DOHH2 (cell line): ENCODE results near the gene USP9X.

ENCODE experiments used
- H3F3A ChIP-seq: fragments of 200-600 bp; sonication (generic), shearing (Covaris generic); 2 replicates; pipeline ENCODE4 v1.6.0; 2016; ENCODE audit warnings: antibody characterized with exemption, mild to moderate bottlenecking; ENCODE audit not compliant: control insufficient read depth, insufficient read depth
- H3K27ac ChIP-seq: fragments of 200-600 bp; sonication (generic); 2 replicates; pipeline ENCODE4 v1.5.1; 2014; ENCODE audit warnings: low read depth, mild to moderate bottlenecking, low read length, moderate library complexity
- H3K27me3 ChIP-seq: fragments of 200-600 bp; sonication (generic); 2 replicates; pipeline ENCODE4 v1.6.1; 2014; ENCODE audit warnings: mild to moderate bottlenecking, low read length, mixed read lengths; ENCODE audit not compliant: control insufficient read depth
- H3K36me3 ChIP-seq: fragments of 200-600 bp; sonication (generic); 2 replicates; pipeline ENCODE4 v1.6.1; 2014; ENCODE audit warnings: mild to moderate bottlenecking, low read length, moderate library complexity, mixed read lengths; ENCODE audit not compliant: control insufficient read depth
- H3K4me1 ChIP-seq: fragments of 200-600 bp; sonication (generic); 2 replicates; pipeline ENCODE4 v1.6.1; 2014; ENCODE audit warnings: mild to moderate bottlenecking, low read length, mixed read lengths; ENCODE audit not compliant: control insufficient read depth
- H3K4me2 ChIP-seq: fragments of 200-600 bp; sonication (generic); 2 replicates; pipeline ENCODE4 v1.6.0; 2014; ENCODE audit warnings: mild to moderate bottlenecking, low read length, moderate library complexity
- H3K4me3 ChIP-seq: fragments of 200-600 bp; sonication (generic); 2 replicates; pipeline ENCODE4 v1.5.1; 2014; ENCODE audit warnings: mild to moderate bottlenecking, low read length, mixed read lengths
- H3K79me2 ChIP-seq: fragments of 200-600 bp; sonication (generic); 2 replicates; pipeline ENCODE4 v1.6.1; 2014; ENCODE audit warnings: mild to moderate bottlenecking, low read length, mixed read lengths; ENCODE audit not compliant: control insufficient read depth
- H3K9me2 ChIP-seq: fragments of 200-600 bp; sonication (generic); replicated peaks from 2 replicates; pipeline ENCODE4 v1.6.1; 2014; ENCODE audit warnings: mild to moderate bottlenecking, low read length, mixed read lengths; ENCODE audit not compliant: control insufficient read depth
- H3K9me3 ChIP-seq: fragments of 200-600 bp; sonication (generic); 2 replicates; pipeline ENCODE4 v1.6.1; 2014; ENCODE audit warnings: antibody characterized with exemption, low read length, mixed read lengths; ENCODE audit not compliant: control insufficient read depth, insufficient read depth
- H4K20me1 ChIP-seq: fragments of 200-600 bp; sonication (generic); 2 replicates; pipeline ENCODE4 v1.6.0; 2014; ENCODE audit warnings: low read depth, mild to moderate bottlenecking, antibody characterized with exemption, low read length, moderate library complexity; ENCODE audit not compliant: control insufficient read depth, insufficient read depth
- CTCF ChIP-seq: fragments of 200-600 bp; sonication (generic); IDR thresholded peaks from one replicate; pipeline ENCODE4 v1.5.1; 2014; ENCODE audit warnings: antibody characterized with exemption, mild to moderate bottlenecking, low read depth, low read length; ENCODE audit not compliant: poor library complexity, severe bottlenecking
- EZH2phosphoT487 ChIP-seq: fragments of 200-600 bp; sonication (generic); IDR thresholded peaks from 2 replicates; pipeline ENCODE4 v1.6.1; 2017; ENCODE audit warnings: borderline replicate concordance, mild to moderate bottlenecking, antibody characterized with exemption, low read length, moderate library complexity, mixed read lengths

Gene USP9X

GRCh38 chrX:41121766-41122165 is 36.5 kb downstream of the USP9X start:
- Histone ChIP-seq H3K4me3 (no peak overlapping the region), H3K4me1 (peaks cover 44% of the 10 kb centered on the region), H3K4me2 (no peak overlapping the region), H3K36me3 (peaks cover 7% of the 10 kb centered on the region; the same call in 1 of the 2 replicates), H3K9me2 (no peaks in the 10 kb centered on the region), H3F3A (no peaks in the 10 kb centered on the region), H4K20me1 (peaks cover 5% of the 10 kb centered on the region; the same call in 1 of the 2 replicates), H3K27ac (no peak overlapping the region), H3K79me2 (peaks cover 99% of the 10 kb centered on the region), H3K27me3 (no peaks in the 10 kb centered on the region), H3K9me3 (no peaks in the 10 kb centered on the region)
- TF ChIP-seq CTCF = no peak
- TF ChIP-seq EZH2phosphoT487 = no peak

- peaks cover 46% of the 10 kb centered on the region for H3K4me1 ChIP-seq
- no peak overlapping the region for H3K4me3 ChIP-seq
- H3K9me2 ChIP-seq = no peaks in the 10 kb centered on the region
- no peaks in the 10 kb centered on the region for H3K9me3 ChIP-seq
- H3K79me2 ChIP-seq = peaks cover 99% of the 10 kb centered on the region
- no peak overlapping the region for H3K27ac ChIP-seq
- no peaks in the 10 kb centered on the region for H3K27me3 ChIP-seq
- H3K36me3 ChIP-seq = peaks cover 10% of the 10 kb centered on the region
- no peak overlapping the region for H3K4me2 ChIP-seq
- H4K20me1 ChIP-seq = no peaks in the 10 kb centered on the region
- H3F3A ChIP-seq = no peaks in the 10 kb centered on the region
- TF ChIP-seq CTCF (no peak), EZH2phosphoT487 (no peak)
Observed at GRCh38 chrX:41122664-41123257, 37.5 kb downstream of the USP9X start.

DNA sequence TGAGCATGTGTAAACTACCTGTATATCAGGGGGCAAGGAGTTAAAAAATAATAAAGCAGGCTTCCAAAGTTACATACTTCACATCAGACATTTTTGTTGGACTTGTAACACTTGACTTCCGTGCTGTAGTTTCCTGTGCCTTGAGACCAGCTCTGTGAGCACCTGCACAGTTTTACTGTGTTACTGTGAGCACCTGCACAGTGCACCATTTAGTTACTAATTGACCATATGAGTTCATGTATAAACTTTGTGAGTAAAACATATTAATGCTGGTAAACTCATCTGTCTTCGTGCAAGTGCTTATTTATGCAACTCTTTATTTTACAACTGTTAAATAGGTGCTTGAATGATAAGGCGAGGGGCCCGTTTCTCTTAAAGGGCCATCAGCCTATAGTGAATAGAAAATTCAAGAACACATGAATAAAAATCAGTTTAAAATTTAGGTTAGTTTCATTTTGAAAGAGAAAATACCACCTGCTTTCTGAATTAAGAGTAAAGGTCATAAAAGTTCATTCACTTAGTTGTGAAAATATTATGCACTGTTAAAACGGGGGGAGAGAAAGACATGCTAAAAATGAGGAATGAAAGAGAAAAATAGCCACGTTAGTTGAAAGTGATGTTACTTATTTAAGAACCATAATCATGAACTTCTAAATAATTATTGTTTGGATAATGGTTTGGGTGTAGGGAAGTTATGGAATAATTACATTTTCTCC is 42.4 kb downstream of the USP9X start:
- Histone ChIP-seq H3K9me3 (no peaks in the 10 kb centered on the region), H4K20me1 (no peaks in the 10 kb centered on the region), H3K4me1 (peaks cover 18% of the 10 kb centered on the region), H3K9me2 (no peaks in the 10 kb centered on the region), H3K27me3 (no peaks in the 10 kb centered on the region), H3K4me3 (no peak overlapping the region), H3K79me2 (peaks cover 66% of the 10 kb centered on the region), H3K27ac (no peak overlapping the region), H3K4me2 (no peak overlapping the region), H3F3A (no peaks in the 10 kb centered on the region), H3K36me3 (peaks cover 31% of the 10 kb centered on the region)
- TF ChIP-seq CTCF (no peak), EZH2phosphoT487 (no peak)
